Progenitor cell of endocrine pancreas (in vitro differentiated cells): ENCODE results near the gene ASIC3. TPM values are rescaled to one million over a fixed set of nuclear protein-coding genes. Genes with fewer than 3 reads are reported as not detected.
"Not testable (repeated sequence)": the region's sequence is repeated elsewhere in the genome, so short reads cannot be mapped to it uniquely, and the experiment has no call there.

Experiments used
- DNase-seq: peaks from one replicate; pipeline ENCODE4 v3.0.0; 2021; ENCODE audit warnings: low spot score; ENCODE audit not compliant: unreplicated experiment
- H3K27ac Mint-ChIP-seq: 2 replicates; pipeline ENCODE4 v1.8.0; 2021; ENCODE audit warnings: mild to moderate bottlenecking, moderate library complexity, mixed read lengths
- H3K27me3 Mint-ChIP-seq: 2 replicates; pipeline ENCODE4 v1.8.0; 2021; ENCODE audit warnings: mixed read lengths
- H3K36me3 Mint-ChIP-seq: 2 replicates; pipeline ENCODE4 v1.8.0; 2022; ENCODE audit warnings: mixed read lengths; ENCODE audit not compliant: insufficient read depth
- H3K4me1 Mint-ChIP-seq: 2 replicates; pipeline ENCODE4 v1.8.0; 2021; ENCODE audit warnings: low read depth, mixed read lengths
- H3K4me3 Mint-ChIP-seq: 2 replicates; pipeline ENCODE4 v1.8.0; 2021; ENCODE audit warnings: low read depth, mild to moderate bottlenecking, moderate library complexity, mixed read lengths
- H3K9me3 Mint-ChIP-seq: 2 replicates; pipeline ENCODE4 v1.8.0; 2021; ENCODE audit warnings: low read depth, mixed read lengths
- total RNA-seq: library from RNA; stranded (reverse); gene quantifications from 2 replicates; pipeline ENCODE4 v1.2.1, GENCODE V29; 2021
- TF ChIP-seq, protein P1 (sequence below): fragments of 200-600 bp; sonication (generic); IDR thresholded peaks from one replicate; pipeline ENCODE4 v1.5.0; 2021; ENCODE audit warnings: antibody characterized with exemption, mild to moderate bottlenecking; ENCODE audit not compliant: unreplicated experiment

The ASIC3 gene
- total RNA-seq, 1 donor from 2014 or later = 5.1 TPM

DNA sequence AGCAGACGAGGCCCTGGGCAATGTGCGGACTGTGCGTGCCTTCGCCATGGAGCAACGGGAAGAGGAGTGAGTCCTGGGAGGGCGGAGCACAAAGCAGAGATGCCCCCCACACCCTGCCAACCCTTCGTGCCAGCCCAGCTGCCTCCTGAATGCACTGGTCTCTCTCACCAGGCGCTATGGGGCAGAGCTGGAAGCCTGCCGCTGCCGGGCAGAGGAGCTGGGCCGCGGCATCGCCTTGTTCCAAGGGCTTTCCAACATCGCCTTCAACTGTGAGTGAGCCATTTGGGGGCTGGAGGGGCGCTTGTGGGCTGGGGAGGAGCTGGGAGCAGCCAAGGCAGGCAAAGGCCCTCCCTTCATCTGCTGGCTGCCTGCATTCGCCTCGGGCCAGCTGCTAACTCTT is 12.4 kb upstream of the ASIC3 start:
- DNase-seq = no peak
- H3K36me3 Mint-ChIP-seq = no peaks in the 10 kb centered on the region
- no peaks in the 10 kb centered on the region for H3K4me1 Mint-ChIP-seq
- no peaks in the 10 kb centered on the region for H3K9me3 Mint-ChIP-seq
- H3K27me3 Mint-ChIP-seq = no peaks in the 10 kb centered on the region
- H3K4me3 Mint-ChIP-seq = no peak overlapping the region
- H3K27ac Mint-ChIP-seq = no peak overlapping the region
- TF ChIP-seq, protein P1, sequence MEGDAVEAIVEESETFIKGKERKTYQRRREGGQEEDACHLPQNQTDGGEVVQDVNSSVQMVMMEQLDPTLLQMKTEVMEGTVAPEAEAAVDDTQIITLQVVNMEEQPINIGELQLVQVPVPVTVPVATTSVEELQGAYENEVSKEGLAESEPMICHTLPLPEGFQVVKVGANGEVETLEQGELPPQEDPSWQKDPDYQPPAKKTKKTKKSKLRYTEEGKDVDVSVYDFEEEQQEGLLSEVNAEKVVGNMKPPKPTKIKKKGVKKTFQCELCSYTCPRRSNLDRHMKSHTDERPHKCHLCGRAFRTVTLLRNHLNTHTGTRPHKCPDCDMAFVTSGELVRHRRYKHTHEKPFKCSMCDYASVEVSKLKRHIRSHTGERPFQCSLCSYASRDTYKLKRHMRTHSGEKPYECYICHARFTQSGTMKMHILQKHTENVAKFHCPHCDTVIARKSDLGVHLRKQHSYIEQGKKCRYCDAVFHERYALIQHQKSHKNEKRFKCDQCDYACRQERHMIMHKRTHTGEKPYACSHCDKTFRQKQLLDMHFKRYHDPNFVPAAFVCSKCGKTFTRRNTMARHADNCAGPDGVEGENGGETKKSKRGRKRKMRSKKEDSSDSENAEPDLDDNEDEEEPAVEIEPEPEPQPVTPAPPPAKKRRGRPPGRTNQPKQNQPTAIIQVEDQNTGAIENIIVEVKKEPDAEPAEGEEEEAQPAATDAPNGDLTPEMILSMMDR = no peak

DNA sequence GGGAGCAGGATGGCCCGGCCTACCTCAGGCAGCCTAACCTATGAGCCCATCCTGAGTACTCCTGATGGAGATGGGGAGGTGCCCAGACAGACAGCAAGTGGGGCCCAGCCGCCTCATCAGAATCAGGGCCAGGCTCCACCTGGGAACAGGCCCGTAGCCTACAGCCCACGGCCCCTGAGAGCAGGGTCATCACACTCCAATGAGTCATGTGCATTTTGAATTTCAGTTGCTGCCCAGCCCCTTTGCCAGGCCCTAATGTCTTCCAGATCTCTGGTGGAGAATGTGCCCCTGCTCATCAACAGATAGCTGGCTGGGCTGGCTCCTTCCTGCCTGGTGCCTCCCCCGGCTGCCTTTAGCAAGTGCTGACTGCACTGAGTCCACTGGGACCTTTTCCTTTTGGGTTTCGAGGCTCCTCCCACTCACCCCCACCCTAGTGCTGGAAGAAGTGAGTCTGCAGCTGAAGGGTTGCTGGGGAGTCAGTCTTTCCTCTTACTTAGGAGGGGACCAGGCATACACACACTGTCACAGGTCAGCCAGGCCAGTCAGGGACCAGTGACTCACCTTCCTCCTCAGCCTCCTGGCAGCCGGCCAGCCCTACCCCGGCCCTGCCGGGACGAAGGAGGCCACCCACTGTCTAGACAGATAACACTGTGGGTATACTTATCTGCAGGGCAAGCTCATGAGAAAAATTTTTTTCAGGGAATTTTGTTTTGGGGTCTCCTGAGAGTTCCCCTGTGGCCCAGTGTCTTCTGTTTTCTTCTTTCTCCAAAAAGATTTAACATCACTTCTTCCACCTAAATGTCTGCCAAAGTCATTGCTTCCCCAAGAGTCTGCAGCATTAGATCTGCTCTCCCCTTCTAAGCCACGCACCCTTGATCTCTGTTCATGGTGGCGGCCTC is 9.1 kb upstream of the ASIC3 start:
- H3K27me3 Mint-ChIP-seq = no peaks in the 10 kb centered on the region
- TF ChIP-seq, protein P1 = no peak
- no peak overlapping the region for H3K27ac Mint-ChIP-seq
- no peaks in the 10 kb centered on the region for H3K9me3 Mint-ChIP-seq
- H3K4me1 Mint-ChIP-seq = no peaks in the 10 kb centered on the region
- DNase-seq = no peak
- no peak overlapping the region for H3K4me3 Mint-ChIP-seq
- H3K36me3 Mint-ChIP-seq = no peaks in the 10 kb centered on the region

DNA sequence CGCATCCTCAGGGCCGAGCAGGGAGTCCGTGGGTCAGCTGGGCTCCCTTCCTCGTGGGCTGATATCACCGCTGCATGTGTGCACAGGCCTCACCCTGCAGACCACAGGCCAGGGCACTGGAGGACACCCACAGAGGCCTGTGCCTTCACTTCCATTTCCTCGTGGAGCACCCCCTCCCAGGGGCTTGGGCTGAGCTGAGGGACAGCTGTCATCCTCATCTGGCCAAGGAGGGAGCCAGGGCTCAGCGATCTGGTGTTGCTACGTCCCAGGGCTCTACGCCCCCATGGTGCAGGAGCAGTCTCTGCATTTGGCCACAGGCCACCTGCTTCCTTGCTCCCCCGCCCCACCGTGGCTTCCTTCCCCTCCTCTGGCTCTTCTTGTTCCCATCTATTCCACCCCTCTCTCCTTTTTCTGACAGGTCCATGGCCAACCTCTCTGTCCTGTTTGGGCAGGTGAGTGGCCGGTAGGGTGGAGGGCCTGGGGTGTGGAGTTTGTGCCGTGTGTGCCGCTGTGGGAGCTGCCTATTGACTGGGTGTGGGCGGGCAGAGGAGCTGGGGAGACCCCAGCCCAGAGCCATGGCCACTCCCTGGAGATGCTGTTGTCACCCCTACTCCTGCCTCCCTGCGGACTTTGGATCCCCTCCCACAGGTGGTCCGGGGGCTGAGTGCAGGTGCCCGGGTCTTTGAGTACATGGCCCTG is 8.3 kb upstream of the ASIC3 start:
- Mint-ChIP-seq H3K4me3 (no peak overlapping the region), H3K27me3 (no peaks in the 10 kb centered on the region), H3K36me3 (no peaks in the 10 kb centered on the region), H3K27ac (no peak overlapping the region), H3K9me3 (no peaks in the 10 kb centered on the region), H3K4me1 (no peaks in the 10 kb centered on the region)
- TF ChIP-seq, protein P1 = no peak
- no peak for DNase-seq

DNA sequence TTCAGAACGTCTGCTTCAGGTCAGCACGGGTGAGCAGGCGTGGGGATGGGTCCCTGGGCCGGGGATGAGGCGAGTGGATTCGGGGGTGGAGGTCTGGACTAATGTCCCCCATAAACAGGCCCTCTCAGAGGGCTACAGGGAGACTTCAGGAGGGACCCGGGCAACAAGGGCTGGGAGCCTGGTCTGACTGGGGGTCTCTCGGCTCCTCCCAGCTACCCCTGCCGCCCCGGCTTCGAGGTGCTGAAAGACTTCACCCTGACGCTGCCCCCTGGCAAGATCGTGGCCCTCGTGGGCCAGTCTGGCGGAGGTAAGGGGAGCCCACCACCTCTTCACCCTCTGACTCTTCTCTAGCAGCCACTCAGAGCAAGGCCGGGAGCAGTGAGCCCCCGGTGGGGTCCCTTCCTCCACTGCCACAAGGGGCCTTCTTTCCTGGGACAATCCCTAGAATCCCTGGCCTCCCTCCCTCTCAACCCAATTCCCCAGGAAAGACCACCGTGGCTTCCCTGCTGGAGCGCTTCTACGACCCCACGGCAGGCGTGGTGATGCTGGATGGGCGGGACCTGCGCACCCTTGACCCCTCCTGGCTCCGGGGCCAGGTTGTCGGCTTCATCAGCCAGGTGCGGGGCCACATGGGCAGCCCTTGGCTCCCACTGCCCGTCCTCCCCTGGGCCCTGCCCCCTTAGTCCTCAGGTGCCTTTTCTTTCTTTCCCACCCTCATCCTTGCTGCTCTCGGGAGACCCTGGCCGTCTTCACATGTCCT is 7.5 kb upstream of the ASIC3 start:
- Mint-ChIP-seq H3K9me3 (no peaks in the 10 kb centered on the region), H3K27ac (no peak overlapping the region), H3K36me3 (no peaks in the 10 kb centered on the region), H3K27me3 (no peaks in the 10 kb centered on the region), H3K4me1 (no peaks in the 10 kb centered on the region), H3K4me3 (no peak overlapping the region)
- TF ChIP-seq, protein P1 = no peak
- DNase-seq = no peak

DNA sequence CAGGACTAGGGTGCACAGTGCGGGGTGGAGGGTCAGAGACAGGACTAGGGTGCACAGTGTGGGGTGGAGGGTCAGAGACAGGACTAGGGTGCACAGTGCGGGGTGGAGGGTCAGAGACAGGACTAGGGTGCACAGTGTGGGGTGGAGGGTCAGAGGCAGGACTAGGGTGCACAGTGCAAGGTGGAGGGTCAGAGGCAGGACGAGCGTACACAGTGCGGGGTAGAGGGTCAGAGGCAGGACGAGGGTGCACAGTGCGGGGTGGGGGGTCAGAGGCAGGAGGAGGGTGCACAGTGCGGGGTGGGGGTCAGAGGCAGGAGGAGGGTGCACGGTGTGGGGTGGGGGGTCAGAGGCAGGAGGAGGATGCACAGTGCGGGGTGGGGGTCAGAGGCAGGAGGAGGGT is 4.9 kb upstream of the ASIC3 start:
- not testable (repeated sequence) for H3K27ac Mint-ChIP-seq, H3K36me3 Mint-ChIP-seq, DNase-seq, H3K9me3 Mint-ChIP-seq, H3K4me3 Mint-ChIP-seq, H3K4me1 Mint-ChIP-seq, H3K27me3 Mint-ChIP-seq
